SK-N-SH (cell line): Measurements from ENCODE around the gene SLX4IP. TPM values are rescaled to one million over a fixed set of nuclear protein-coding genes. Genes with fewer than 3 reads are reported as not detected.

ENCODE experiments used
- CTCF ChIA-PET: fragments of 300-600, 350-600 bp; formaldehyde crosslinking; extraction: SDS; loops from one replicate; lab custom pipeline; 2021; lab: Yijun Ruan, JAX
- POLR2A ChIA-PET: fragments of 350-600 bp; sonication (Branson Sonifier 250); formaldehyde crosslinking; extraction: SDS; loops from one replicate; lab custom pipeline; 2020; ENCODE audit warnings: antibody characterized with exemption, inconsistent platforms; lab: Yijun Ruan, JAX
- DNase-seq: peaks from one replicate; pipeline ENCODE4 v3.0.0; 2012
- H2AFZ ChIP-seq: fragments of 200-600 bp; sonication (generic); 2 replicates; pipeline ENCODE4 v1.8.1; 2016; ENCODE audit warnings: antibody characterized with exemption, mild to moderate bottlenecking, low read depth
- H3F3A ChIP-seq: fragments of 200-600 bp; sonication (generic); replicated peaks from 2 replicates; pipeline ENCODE3; 2016; ENCODE audit warnings: antibody characterized with exemption, mild to moderate bottlenecking; ENCODE audit not compliant: insufficient read depth
- H3K27ac ChIP-seq, 2 experiments: fragments of 200-500 bp in 1 of 2; fragments of 200-600 bp in 1 of 2; sonication (Bioruptor generic) in 1 of 2; sonication (generic), shearing (Covaris generic) in 1 of 2; 2 replicates each; pipeline versions ENCODE4 v1.5.1 to v1.6.1; 2014 to 2016; ENCODE audit warnings: low read depth in 2 of 2, inconsistent platforms in 1 of 2, low read length in 1 of 2, mild to moderate bottlenecking in 1 of 2, mixed read lengths in 1 of 2
- H3K27me3 ChIP-seq: fragments of 200-600 bp; sonication (generic), shearing (Covaris generic); 2 replicates; pipeline ENCODE4 v1.6.1; 2016; ENCODE audit warnings: mixed run types; ENCODE audit not compliant: insufficient read depth
- H3K36me3 ChIP-seq, 2 experiments: fragments of 200-500 bp in 1 of 2; fragments of 200-600 bp in 1 of 2; sonication (Bioruptor generic) in 1 of 2; sonication (generic) in 1 of 2; replicated peaks in 1 of 2; 2 replicates each; pipeline versions ENCODE3 to v1.5.1; 2014 to 2016; ENCODE audit warnings: low read length in 1 of 2, mild to moderate bottlenecking in 1 of 2; ENCODE audit not compliant: insufficient read depth in 2 of 2, control insufficient read depth in 1 of 2
- H3K4me1 ChIP-seq, 2 experiments: fragments of 200-500 bp in 1 of 2; fragments of 200-600 bp in 1 of 2; sonication (Bioruptor generic) in 1 of 2; sonication (generic), shearing (Covaris generic) in 1 of 2; 2 replicates each; pipeline versions ENCODE4 v1.5.1 to v1.6.1; 2014 to 2016; ENCODE audit warnings: low read depth in 1 of 2, low read length in 1 of 2, mixed run types in 1 of 2; ENCODE audit not compliant: insufficient read depth in 2 of 2, control insufficient read depth in 1 of 2
- H3K4me2 ChIP-seq: fragments of 200-600 bp; sonication (generic), shearing (Covaris generic); 2 replicates; pipeline ENCODE4 v1.6.1; 2017; ENCODE audit warnings: mixed run types
- H3K4me3 ChIP-seq, 2 experiments: fragments of 200-500 bp in 1 of 2; fragments of 200-600 bp in 1 of 2; sonication (Bioruptor generic) in 1 of 2; sonication (generic), shearing (Covaris generic) in 1 of 2; 2 replicates each; pipeline versions ENCODE4 v1.5.1 to v1.8.1; 2014 to 2016; ENCODE audit warnings: low read depth in 2 of 2, inconsistent platforms in 1 of 2, low read length in 1 of 2, mild to moderate bottlenecking in 1 of 2, mixed read lengths in 1 of 2, moderate library complexity in 1 of 2
- H3K79me2 ChIP-seq: fragments of 200-600 bp; sonication (generic); 2 replicates; pipeline ENCODE4 v1.8.1; 2017; ENCODE audit warnings: mild to moderate bottlenecking; ENCODE audit not compliant: insufficient read depth
- H3K9ac ChIP-seq: fragments of 200-600 bp; sonication (generic); 2 replicates; pipeline ENCODE4 v1.6.1; 2017; ENCODE audit warnings: mixed run types
- H3K9me2 ChIP-seq: fragments of 200-600 bp; sonication (generic); 2 replicates; pipeline ENCODE4 v1.6.1; 2017; ENCODE audit warnings: mixed run types
- H3K9me3 ChIP-seq: fragments of 200-600 bp; sonication (generic); 2 replicates; pipeline ENCODE4 v1.6.1; 2017; ENCODE audit warnings: mixed run types, mild to moderate bottlenecking, moderate library complexity
- H4K20me1 ChIP-seq: fragments of 200-600 bp; sonication (generic); 2 replicates; pipeline ENCODE4 v1.6.1; 2017; ENCODE audit warnings: mild to moderate bottlenecking, mixed run types; ENCODE audit not compliant: insufficient read depth
- ELF1 ChIP-seq: IDR thresholded peaks from 2 replicates; pipeline ENCODE4 v1.4.0; 2012
- FOSL2 ChIP-seq: IDR thresholded peaks from 2 replicates; pipeline ENCODE4 v1.4.0; 2012; ENCODE audit warnings: low read depth, mild to moderate bottlenecking, moderate library complexity, borderline replicate concordance
- FOXJ3 ChIP-seq: sonication (generic); formaldehyde crosslinking; IDR thresholded peaks from 2 replicates; pipeline ENCODE4 v1.5.1; 2020; ENCODE audit warnings: mild to moderate bottlenecking, missing genetic modification reagents
- FOXM1 ChIP-seq: IDR thresholded peaks from 2 replicates; pipeline ENCODE4 v1.4.0; 2012; ENCODE audit warnings: low read depth, mild to moderate bottlenecking
- GABPA ChIP-seq: IDR thresholded peaks from 2 replicates; pipeline ENCODE4 v1.4.0; 2012; ENCODE audit warnings: low read depth, mild to moderate bottlenecking
- JUND ChIP-seq: IDR thresholded peaks from 2 replicates; pipeline ENCODE4 v1.4.0; 2012
- MAX ChIP-seq: IDR thresholded peaks from 2 replicates; pipeline ENCODE4 v1.4.0; 2012; ENCODE audit warnings: low read depth
- MXI1 ChIP-seq: IDR thresholded peaks from 2 replicates; pipeline ENCODE4 v1.6.1; 2012; ENCODE audit warnings: mild to moderate bottlenecking, low read depth, low read length, improper control_type of control experiment
- NFIC ChIP-seq: IDR thresholded peaks from 2 replicates; pipeline ENCODE4 v1.4.0; 2012; ENCODE audit warnings: borderline replicate concordance
- NRF1 ChIP-seq: IDR thresholded peaks from 2 replicates; pipeline ENCODE4 v1.6.1; 2012; ENCODE audit warnings: low read depth, mild to moderate bottlenecking, low read length
- PBX3 ChIP-seq: IDR thresholded peaks from 2 replicates; pipeline ENCODE4; 2012
- RCOR1 ChIP-seq: fragments of 150-350 bp; IDR thresholded peaks from 2 replicates; pipeline ENCODE4 v1.6.1; 2017; ENCODE audit warnings: antibody characterized with exemption, low read length
- SMC3 ChIP-seq: IDR thresholded peaks from 2 replicates; pipeline ENCODE4 v1.6.1; 2012; ENCODE audit warnings: low read depth, low read length, improper control_type of control experiment
- TAF1 ChIP-seq: IDR thresholded peaks from 2 replicates; pipeline ENCODE4 v1.6.1; 2012; ENCODE audit warnings: low read depth, mild to moderate bottlenecking, low read length, moderate library complexity, borderline replicate concordance
- TCF12 ChIP-seq: IDR thresholded peaks from 2 replicates; pipeline ENCODE4 v1.4.0; 2012
- TEAD4 ChIP-seq: IDR thresholded peaks from 2 replicates; pipeline ENCODE4 v1.4.0; 2012; ENCODE audit warnings: mild to moderate bottlenecking, borderline replicate concordance; ENCODE audit not compliant: insufficient read depth
- USF2 ChIP-seq: fragments of 150-350 bp; IDR thresholded peaks from 2 replicates; pipeline ENCODE4 v1.6.1; 2017; ENCODE audit warnings: antibody characterized with exemption, low read length, low read depth, borderline replicate concordance
- YY1 ChIP-seq: IDR thresholded peaks from 2 replicates; pipeline ENCODE4 v1.4.0; 2012; ENCODE audit warnings: low read depth, mild to moderate bottlenecking
- ZBTB33 ChIP-seq: IDR thresholded peaks from 2 replicates; pipeline ENCODE4 v1.4.0; 2012; ENCODE audit warnings: low read depth, borderline replicate concordance
- WGBS: methylation state at CpG from one replicate; pipeline ENCODE4 v1.1.6; 2017; ENCODE audit warnings: low lambda C conversion rate; 5-methylcytosine and 5-hydroxymethylcytosine counted together
- polyA plus RNA-seq, 3 experiments: library from polyadenylated mRNA; depleted of rRNA; stranded (reverse); fragments of >200 nt; gene quantifications; 2 replicates each; pipeline ENCODE4 v1.2.3, GENCODE V29; 2012

The SLX4IP gene
- polyA plus RNA-seq, 1 of the 3 experiments (the other 2 are of a cell fraction), result 1.3 TPM

GRCh38 chr20:10642856-10643559, 207.9 kb downstream of the SLX4IP start:
- no peak overlapping the region for H3K9ac ChIP-seq
- no peak for DNase-seq

GRCh38 chr20:10643560-10643873, 208.4 kb downstream of the SLX4IP start:
- Histone ChIP-seq H3K9me3 (no peaks in the 10 kb centered on the region), H3K27ac (peak overlapping the region; percentile 62 to 81), H3K79me2 (peaks cover 9% of the 10 kb centered on the region), H3K9me2 (no peaks in the 10 kb centered on the region), H3K4me3 (no peak overlapping the region), H4K20me1 (no peaks in the 10 kb centered on the region; the same call in 1 of the 2 replicates), H3K4me1 (peaks cover 0 to 56% of the 10 kb centered on the region in 2 experiments; a peak in 3 of 4 replicates), H3F3A (peaks cover 29% of the 10 kb centered on the region), H3K36me3 (peaks cover 58 to 90% of the 10 kb centered on the region in 2 experiments), H3K9ac (no peak overlapping the region), H3K4me2 (no peak overlapping the region), H2AFZ (no peak overlapping the region), H3K27me3 (no peaks in the 10 kb centered on the region)
- no peak for DNase-seq
- CTCF ChIA-PET, result interaction anchor here (2.3 kb wide), 1 partner anchor 12 kb away, joined by 10 read pairs; no protein-coding TSS in a partner anchor
- 96% methylated on average over 7 of the region's 7 CpGs for WGBS
- POLR2A ChIA-PET, result no interaction called here
- TF ChIP-seq FOXJ3, result no peak
- no peak for TF ChIP-seq NRF1
- TF ChIP-seq PBX3, result no peak
- no peak for TF ChIP-seq TEAD4
- no peak for TF ChIP-seq GABPA
- TF ChIP-seq ZBTB33, result no peak
- TF ChIP-seq NFIC, result no peak
- TF ChIP-seq MAX, result no peak
- TF ChIP-seq ELF1, result no peak
- TF ChIP-seq FOSL2, result no peak
- TF ChIP-seq YY1, result no peak
- TF ChIP-seq FOXM1, result no peak
- TF ChIP-seq USF2, result no peak
- no peak for TF ChIP-seq JUND
- no peak for TF ChIP-seq SMC3
- no peak for TF ChIP-seq MXI1
- TF ChIP-seq TAF1, result no peak
- no peak for TF ChIP-seq RCOR1

More at GRCh38 chr20:10642856-10643559, 207.9 kb downstream of the SLX4IP start:
- Histone ChIP-seq H2AFZ (no peak overlapping the region), H3K9me2 (no peaks in the 10 kb centered on the region), H3K27ac (peak overlapping the region; percentile 62 to 67), H4K20me1 (no peaks in the 10 kb centered on the region; the same call in 1 of the 2 replicates), H3K4me2 (no peak overlapping the region), H3K9me3 (no peaks in the 10 kb centered on the region), H3K4me3 (no peak overlapping the region), H3F3A (peaks cover 34% of the 10 kb centered on the region), H3K36me3 (peaks cover 56 to 90% of the 10 kb centered on the region in 2 experiments), H3K27me3 (no peaks in the 10 kb centered on the region), H3K79me2 (peaks cover 13% of the 10 kb centered on the region), H3K4me1 (peaks cover 0 to 56% of the 10 kb centered on the region in 2 experiments; a peak in 3 of 4 replicates)
- WGBS, result 53% methylated on average over 4 of the region's 4 CpGs
- TF ChIP-seq YY1 (no peak), TCF12 (peak; percentile 14; the same call in 1 of the 2 replicates)
- POLR2A ChIA-PET, result no interaction called here
- CTCF ChIA-PET, result interaction anchor here (2.3 kb wide), 1 partner anchor 11 kb away, joined by 10 read pairs; no protein-coding TSS in a partner anchor
